ENCODE results near the gene IL22RA2.

GRCh38 chr6:137107767-137108105 is 65.7 kb downstream of the IL22RA2 start:
- no peak for TF ChIP-seq EZH2 (IDR thresholded peaks at IDR 0.05; ENCODE audit: insufficient read depth, poor library complexity, severe bottlenecking)
- TF ChIP-seq EZH2phosphoT487 (IDR thresholded peaks at IDR 0.05; ENCODE audit: insufficient read depth, low read depth) = no peak
